GM21390 (cell line): ENCODE results near the gene ZNF407.

Experiments used
- ATAC-seq: cut with Tn5 transposase; IDR thresholded peaks from one replicate; pipeline ENCODE4 v1.9.1; 2021; ENCODE audit not compliant: unreplicated experiment

Gene ZNF407

GRCh38 chr18:74715865-74716712 lies 118.4 kb downstream of the ZNF407 start:
- no peak for ATAC-seq

GRCh38 chr18:74718312-74718711 lies 120.6 kb downstream of the ZNF407 start:
- no peak for ATAC-seq

DNA sequence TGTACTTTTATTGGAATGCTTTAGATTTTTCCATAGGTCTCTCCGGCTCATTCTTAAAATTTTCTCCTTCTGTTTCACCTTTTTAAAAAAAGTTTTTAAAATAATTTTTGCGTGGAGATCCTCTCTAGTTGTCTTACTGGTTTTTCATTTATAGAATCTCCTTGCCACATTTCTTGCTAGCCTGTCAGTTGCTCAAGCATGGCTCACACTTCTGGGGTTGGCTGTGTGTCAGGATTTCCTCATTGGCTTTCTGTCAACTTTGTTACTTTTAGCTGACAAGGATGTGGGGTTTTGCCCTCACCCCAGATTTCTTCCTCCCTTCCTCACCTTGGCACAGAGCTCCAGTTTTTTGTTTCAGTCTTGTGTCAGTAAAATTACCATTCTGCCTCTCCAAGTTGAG lies 124.6 kb downstream of the ZNF407 start:
- ATAC-seq, result no peak

DNA sequence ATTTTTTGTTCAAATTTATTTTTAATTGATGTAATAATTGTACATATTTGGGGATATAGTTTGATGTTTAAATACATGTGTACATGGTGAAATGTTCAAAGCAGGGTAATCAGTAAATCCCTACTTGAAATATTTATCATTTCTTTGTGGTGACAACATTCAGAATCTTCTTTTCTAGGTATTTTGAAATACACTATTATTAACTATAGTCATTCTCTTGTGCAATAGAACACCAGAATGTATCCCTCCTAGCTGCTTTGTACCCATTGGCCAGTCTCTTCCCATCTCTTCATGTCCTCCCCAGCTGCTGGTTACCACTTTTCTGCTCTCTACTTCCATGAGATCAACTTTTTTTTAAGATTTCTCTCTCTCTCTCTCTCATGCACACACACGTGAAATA lies 126.5 kb downstream of the ZNF407 start:
- ATAC-seq, result no peak

DNA sequence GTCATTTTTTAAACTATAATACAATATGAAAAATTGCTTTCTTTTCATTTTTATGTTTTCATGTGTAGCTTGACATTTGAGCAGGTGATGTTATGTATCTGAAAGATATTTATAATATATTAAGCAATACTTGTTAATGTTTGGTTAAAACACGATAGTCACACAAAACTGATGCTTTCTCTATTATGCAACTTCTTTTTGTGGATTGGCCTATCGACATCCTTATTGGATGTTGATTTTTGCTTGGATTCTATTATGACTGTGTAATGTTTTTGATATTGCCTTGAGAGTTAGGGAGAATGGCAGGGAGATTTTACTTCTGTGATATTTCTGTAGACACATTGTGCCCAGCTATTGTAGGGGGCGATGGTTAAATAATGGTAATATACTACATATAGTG lies 128.0 kb downstream of the ZNF407 start:
- ATAC-seq, result no peak

- ATAC-seq, result no peak
Observed at GRCh38 chr18:74728586-74728985, 130.9 kb downstream of the ZNF407 start.

DNA sequence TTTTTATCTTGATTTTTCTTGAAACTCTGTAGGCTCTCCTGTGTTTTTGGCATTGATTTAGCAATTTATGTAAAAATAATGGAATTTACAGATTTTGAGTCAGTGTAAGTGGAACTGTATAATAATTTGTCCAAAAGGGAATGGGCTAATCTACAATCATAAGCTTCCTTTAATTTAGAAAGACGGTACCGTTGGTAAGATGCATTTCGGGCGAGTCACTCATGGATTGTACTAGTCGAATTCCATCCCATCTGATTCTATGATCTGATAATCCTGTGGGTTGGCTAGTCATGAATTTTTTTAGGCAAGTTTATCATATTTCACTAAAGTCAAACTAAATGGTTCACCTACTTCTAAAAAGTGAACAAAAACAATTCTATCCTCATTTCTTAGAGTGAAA lies 133.4 kb downstream of the ZNF407 start:
- no peak for ATAC-seq

- no peak for ATAC-seq
Observed at GRCh38 chr18:74732380-74732779, 134.7 kb downstream of the ZNF407 start.

GRCh38 chr18:74733598-74733997 lies 135.9 kb downstream of the ZNF407 start:
- ATAC-seq, result no peak

GRCh38 chr18:74734013-74734444 lies 136.4 kb downstream of the ZNF407 start:
- no peak for ATAC-seq

DNA sequence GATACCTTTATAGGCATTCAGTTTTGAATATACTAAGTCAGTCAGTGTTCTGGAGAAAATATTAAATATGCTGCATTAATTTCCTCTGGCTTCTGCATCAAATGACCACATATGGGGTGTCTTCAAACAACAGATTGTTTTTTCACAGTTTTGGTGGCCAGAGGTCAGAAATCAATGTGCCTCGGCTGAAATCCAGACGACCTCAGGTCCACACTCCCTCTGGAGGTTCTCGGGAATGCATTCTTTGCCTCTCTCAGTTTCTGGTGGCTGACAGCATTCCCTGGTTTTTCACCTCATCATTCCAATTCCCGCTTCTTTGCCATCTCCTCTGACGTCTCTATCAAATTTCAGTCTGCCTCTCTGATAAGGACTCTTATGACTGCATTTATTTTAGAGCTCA lies 142.3 kb downstream of the ZNF407 start:
- ATAC-seq, result no peak

DNA sequence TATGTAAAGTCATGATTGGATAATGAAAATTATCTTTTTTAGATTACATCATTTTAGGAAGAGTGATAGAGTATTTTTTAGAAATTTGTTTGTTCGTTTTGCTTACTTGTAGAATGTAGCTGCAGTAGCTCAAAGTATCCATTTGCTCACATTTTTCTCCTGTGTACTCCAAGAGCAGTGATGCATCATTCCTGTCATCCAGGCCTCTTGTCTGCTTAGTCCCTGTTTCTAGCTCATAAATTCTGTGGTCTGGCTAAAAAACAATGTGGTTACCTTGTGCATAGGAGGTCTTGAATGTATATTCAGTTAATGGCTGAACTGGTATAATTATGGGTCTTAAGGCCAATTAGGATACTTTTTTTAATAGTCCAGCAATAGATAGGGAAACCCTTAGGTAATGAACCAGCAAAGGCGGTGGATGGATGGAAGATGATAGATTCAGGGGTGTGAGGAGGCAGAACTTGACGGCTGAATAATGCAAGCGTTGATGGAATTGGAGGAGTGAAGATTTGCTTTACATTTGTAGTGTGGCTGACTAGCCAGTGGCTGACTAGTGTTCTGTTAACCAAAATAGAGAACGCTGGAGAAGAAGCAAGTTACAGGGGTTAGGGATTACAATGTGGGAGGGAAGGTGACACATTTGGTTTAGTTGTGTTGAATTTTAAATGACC lies 145.0 kb downstream of the ZNF407 start:
- no peak for ATAC-seq

GRCh38 chr18:74745633-74746403 lies 148.1 kb downstream of the ZNF407 start:
- ATAC-seq, result no peak

- no peak for ATAC-seq
Observed at GRCh38 chr18:74748809-74749208, 151.1 kb downstream of the ZNF407 start.

DNA sequence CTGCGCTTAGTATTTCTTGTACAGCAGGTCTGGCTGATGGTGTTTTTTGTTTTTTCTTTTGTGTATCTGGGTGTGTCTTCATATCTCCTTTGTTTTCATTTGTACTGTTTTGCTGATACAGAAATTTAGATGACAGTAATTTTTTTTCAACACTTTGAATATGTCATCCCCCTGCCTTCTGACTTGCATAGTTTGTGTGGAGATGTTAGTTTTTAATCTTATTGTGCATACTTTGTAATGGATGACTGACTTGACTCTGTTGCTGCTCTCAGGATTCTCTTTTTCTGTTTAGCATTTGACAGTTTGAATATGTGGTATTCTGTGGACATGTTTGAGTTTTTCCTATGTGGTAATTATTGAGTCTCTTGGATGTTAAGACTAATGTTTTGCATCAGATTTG lies 161.3 kb downstream of the ZNF407 start:
- no peak for ATAC-seq

GRCh38 chr18:74760026-74760425 lies 162.4 kb downstream of the ZNF407 start:
- no peak for ATAC-seq

DNA sequence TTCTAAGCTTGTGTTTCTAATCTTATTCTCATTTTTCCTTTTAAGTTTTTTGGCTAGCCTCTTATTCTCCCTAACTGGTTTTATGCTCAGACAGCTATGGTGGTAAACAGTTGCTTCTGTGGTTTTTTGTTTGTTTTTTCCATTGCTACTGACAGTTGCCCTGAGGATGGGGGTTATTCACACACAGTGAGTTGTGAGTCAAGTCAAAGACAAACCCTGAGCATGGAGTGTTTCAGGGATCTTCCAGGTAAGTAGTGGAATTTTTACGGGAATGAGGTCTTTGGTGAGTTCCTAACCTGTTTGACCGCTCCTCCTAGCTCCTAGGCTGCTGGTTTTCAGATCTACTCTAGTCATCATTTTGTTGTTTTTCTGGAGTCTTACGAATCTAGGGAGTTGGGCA lies 162.8 kb downstream of the ZNF407 start:
- no peak for ATAC-seq

DNA sequence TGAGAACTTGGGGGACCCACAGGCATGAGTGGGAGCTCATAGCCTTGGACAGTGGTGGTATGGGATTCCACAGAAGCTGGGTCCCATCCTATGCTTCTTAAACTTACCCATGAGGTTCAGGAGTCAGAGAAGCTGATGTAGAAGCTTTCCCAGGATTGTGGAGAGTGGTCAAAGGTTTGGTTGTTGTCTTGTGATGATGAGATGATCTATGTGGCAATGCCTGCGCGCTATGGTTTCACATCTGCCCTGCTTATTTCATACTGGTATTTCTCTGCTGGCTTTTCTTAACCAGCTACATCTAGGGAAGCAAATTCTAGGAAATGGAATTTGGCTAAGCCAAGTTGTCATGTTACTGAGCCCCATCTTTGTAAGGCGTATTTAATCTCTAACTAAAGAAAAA lies 168.6 kb downstream of the ZNF407 start:
- no peak for ATAC-seq

DNA sequence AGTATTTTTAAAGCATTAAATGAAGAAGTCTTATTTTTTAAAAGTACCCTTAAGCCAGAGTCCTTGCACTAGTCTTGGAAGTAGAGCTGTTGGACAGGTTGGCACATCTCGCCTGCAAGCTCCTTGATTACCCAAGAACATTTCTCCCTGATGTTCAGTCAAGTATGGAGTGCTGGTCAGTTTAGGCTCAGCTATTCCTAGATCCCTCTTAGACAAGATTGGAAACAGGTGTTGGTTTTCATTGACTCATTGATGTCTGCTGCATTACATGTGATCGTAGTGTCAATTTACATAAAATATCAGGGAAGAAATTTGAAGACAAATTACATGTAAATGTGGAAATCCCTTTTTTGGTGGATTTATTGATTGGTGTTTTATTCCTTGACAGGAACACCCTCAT lies 170.4 kb downstream of the ZNF407 start:
- ATAC-seq, result no peak

DNA sequence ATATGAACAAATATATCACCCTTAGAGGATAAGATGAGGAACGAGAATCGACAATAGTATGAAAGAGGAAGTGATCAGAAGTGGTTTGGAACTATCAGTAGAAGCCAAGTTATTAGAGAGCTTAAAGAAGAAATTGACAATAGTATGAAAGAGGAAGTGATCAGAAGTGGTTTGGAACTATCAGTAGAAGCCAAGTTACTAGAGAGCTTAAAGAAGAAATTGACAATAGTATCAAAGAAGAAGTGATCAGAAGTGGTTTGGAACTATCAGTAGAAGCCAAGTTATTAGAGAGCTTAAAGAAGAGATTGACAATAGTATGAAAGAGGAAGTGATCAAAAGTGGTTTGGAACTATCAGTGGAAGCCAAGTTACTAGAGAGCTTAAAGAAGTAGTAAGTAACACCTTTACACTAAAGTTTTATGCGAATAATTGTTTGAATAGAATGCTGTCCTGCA lies 175.5 kb downstream of the ZNF407 start:
- peak; percentile 83 for ATAC-seq

DNA sequence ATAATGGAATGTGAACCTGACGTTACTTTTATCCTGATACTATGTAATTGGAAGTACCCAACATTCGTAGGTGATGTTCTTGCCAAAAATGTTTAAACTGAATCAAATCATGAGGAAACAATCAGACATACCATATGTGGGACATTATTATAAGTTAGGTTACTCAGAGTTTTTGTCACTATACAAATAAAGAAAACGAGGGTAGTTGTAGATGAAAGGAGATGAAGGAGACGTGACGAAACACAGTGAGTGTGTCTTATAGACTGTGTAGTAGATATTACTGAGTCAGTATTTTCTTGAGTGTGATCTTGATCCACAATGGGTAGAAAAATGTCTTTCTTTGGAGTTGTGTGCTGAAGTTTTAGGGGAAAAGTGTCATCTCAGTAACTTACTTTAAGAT lies 176.8 kb downstream of the ZNF407 start:
- no peak for ATAC-seq

DNA sequence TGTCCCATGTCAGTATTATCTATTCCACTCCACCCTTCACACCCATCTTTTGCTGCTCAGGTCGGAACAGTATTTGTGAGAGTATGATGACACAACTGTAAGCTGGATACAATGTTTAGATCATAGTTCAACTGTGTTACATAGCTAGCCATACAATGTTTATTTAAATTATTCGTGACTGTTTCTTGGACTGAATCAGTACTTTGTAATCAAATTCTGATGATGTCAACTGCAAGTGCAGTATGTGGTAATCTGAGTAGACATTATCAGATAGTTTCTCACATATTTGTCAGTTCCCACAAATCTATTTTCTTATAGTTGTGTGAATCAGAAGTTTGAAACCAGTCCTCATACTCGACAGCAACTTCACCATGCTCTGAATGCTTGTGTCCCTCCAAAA lies 177.6 kb downstream of the ZNF407 start:
- ATAC-seq, result no peak
